Activated CD4-positive, alpha-beta T cell treated with anti-CD3 and anti-CD28 coated beads, Interleukin-2, amount 10 ng/mL, durations not matched to agents 7 days and 5 days (primary cell): Measurements from ENCODE around the gene JAG2. TPM values are rescaled to one million over a fixed set of nuclear protein-coding genes. Genes with fewer than 3 reads are reported as not detected.

Experiments used
- CTCF ChIA-PET: fragments of 350-600 bp; sonication (Branson Sonifier 250); formaldehyde crosslinking; loops from one replicate; lab custom pipeline; 2021; ENCODE audit warnings: antibody characterized with exemption; lab: Charles Lee
- POLR2A ChIA-PET: fragments of 350-600 bp; sonication (Branson Sonifier 250); formaldehyde crosslinking; loops from one replicate; lab custom pipeline; 2021; ENCODE audit warnings: antibody characterized with exemption; lab: Charles Lee
- DNase-seq: peaks from one replicate; pipeline ENCODE4 v3.0.0-alpha.2; 2020
- H3K27ac Mint-ChIP-seq: one replicate; pipeline ENCODE4 v1.8.0; 2021; ENCODE audit warnings: mild to moderate bottlenecking, moderate library complexity, mixed read lengths
- H3K27me3 Mint-ChIP-seq: one replicate; pipeline ENCODE4 v1.8.0; 2021; ENCODE audit warnings: mixed read lengths
- H3K36me3 Mint-ChIP-seq: one replicate; pipeline ENCODE4 v1.8.0; 2021; ENCODE audit warnings: low read depth, mixed read lengths
- H3K4me1 Mint-ChIP-seq: one replicate; pipeline ENCODE4 v1.8.0; 2021; ENCODE audit warnings: mixed read lengths
- H3K4me3 Mint-ChIP-seq: one replicate; pipeline ENCODE4 v1.8.0; 2021; ENCODE audit warnings: mild to moderate bottlenecking, moderate library complexity, mixed read lengths
- H3K9me3 Mint-ChIP-seq: one replicate; pipeline ENCODE4 v1.8.0; 2021; ENCODE audit warnings: mixed read lengths
- total RNA-seq, 2 experiments: library from RNA; stranded (reverse); gene quantifications; one replicate each; pipeline ENCODE4 v1.2.3, GENCODE V29; 2021

JAG2 gene
- total RNA-seq, 2 experiments from 2014 or later, result 1.5 TPM

- no peaks in the 10 kb centered on the region for H3K9me3 Mint-ChIP-seq
- H3K4me3 Mint-ChIP-seq, result no peak overlapping the region
- ChIA-PET POLR2A (no interaction called here), CTCF (interaction anchor here (1.2 to 1.6 kb wide), 2 partner anchors 151 to 289 kb away, joined by 4 to 9 read pairs; no protein-coding TSS in a partner anchor)
- H3K27ac Mint-ChIP-seq, result no peak overlapping the region
- peaks cover 14% of the 10 kb centered on the region for H3K4me1 Mint-ChIP-seq
- peaks cover 22% of the 10 kb centered on the region for H3K27me3 Mint-ChIP-seq
- H3K36me3 Mint-ChIP-seq, result no peaks in the 10 kb centered on the region
- no peak for DNase-seq
Measured at GRCh38 chr14:105200641-105201040, 32.1 kb upstream of the JAG2 start.

- H3K27ac Mint-ChIP-seq, result no peak overlapping the region
- H3K36me3 Mint-ChIP-seq, result no peaks in the 10 kb centered on the region
- H3K27me3 Mint-ChIP-seq, result peaks cover 26% of the 10 kb centered on the region
- CTCF ChIA-PET, result interaction anchor here (0.6 to 0.7 kb wide), 2 partner anchors 10 to 18 kb away, joined by 3 read pairs; no protein-coding TSS in a partner anchor
- H3K4me3 Mint-ChIP-seq, result no peak overlapping the region
- POLR2A ChIA-PET, result no interaction called here
- peaks cover 17% of the 10 kb centered on the region for H3K4me1 Mint-ChIP-seq
- H3K9me3 Mint-ChIP-seq, result no peaks in the 10 kb centered on the region
- no peak for DNase-seq
Measured at GRCh38 chr14:105200074-105200473, 31.5 kb upstream of the JAG2 start.

- Mint-ChIP-seq H3K9me3 (no peaks in the 10 kb centered on the region), H3K27ac (no peak overlapping the region), H3K4me1 (peaks cover 18% of the 10 kb centered on the region), H3K27me3 (peaks cover 26% of the 10 kb centered on the region), H3K4me3 (no peak overlapping the region), H3K36me3 (no peaks in the 10 kb centered on the region)
- no peak for DNase-seq
- ChIA-PET CTCF (no interaction called here), POLR2A (no interaction called here)
Measured at GRCh38 chr14:105199093-105199492, 30.5 kb upstream of the JAG2 start.

- no peaks in the 10 kb centered on the region for H3K9me3 Mint-ChIP-seq
- peaks cover 26% of the 10 kb centered on the region for H3K27me3 Mint-ChIP-seq
- H3K36me3 Mint-ChIP-seq, result no peaks in the 10 kb centered on the region
- H3K4me3 Mint-ChIP-seq, result no peak overlapping the region
- peaks cover 23% of the 10 kb centered on the region for H3K4me1 Mint-ChIP-seq
- no peak overlapping the region for H3K27ac Mint-ChIP-seq
- no peak for DNase-seq
- ChIA-PET CTCF (no interaction called here), POLR2A (no interaction called here)
Measured at GRCh38 chr14:105198588-105198987, 30.0 kb upstream of the JAG2 start.

DNA sequence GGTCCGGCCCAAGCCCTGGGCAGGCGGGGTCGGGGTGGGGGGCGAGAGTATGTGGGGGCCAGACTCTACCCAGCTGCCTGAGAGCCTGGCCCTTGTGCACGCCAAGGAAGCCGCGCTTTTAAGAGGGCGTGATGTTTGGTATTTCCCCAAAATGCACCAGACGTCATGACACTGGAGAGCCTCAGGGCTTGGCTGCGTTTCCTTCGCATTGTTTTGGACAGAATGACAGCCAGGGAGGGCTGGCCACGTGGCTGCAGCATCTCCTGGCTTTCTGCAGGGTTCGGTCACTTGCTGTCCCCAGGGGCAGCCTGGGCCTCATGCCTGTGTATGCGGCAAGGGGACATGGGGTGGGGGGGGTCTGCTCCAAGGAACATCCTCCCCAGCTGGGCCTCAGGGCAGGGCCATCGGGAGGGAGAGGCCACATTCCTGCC, 28.6 kb upstream of the JAG2 start:
- Mint-ChIP-seq H3K27me3 (peaks cover 26% of the 10 kb centered on the region), H3K27ac (no peak overlapping the region), H3K36me3 (no peaks in the 10 kb centered on the region), H3K4me1 (peaks cover 30% of the 10 kb centered on the region), H3K4me3 (no peak overlapping the region), H3K9me3 (no peaks in the 10 kb centered on the region)
- no peak for DNase-seq
- ChIA-PET CTCF (interaction anchor here (0.6 kb wide), 2 partner anchors 14 to 1073 kb away, joined by 3 read pairs; no protein-coding TSS in a partner anchor), POLR2A (no interaction called here)

DNA sequence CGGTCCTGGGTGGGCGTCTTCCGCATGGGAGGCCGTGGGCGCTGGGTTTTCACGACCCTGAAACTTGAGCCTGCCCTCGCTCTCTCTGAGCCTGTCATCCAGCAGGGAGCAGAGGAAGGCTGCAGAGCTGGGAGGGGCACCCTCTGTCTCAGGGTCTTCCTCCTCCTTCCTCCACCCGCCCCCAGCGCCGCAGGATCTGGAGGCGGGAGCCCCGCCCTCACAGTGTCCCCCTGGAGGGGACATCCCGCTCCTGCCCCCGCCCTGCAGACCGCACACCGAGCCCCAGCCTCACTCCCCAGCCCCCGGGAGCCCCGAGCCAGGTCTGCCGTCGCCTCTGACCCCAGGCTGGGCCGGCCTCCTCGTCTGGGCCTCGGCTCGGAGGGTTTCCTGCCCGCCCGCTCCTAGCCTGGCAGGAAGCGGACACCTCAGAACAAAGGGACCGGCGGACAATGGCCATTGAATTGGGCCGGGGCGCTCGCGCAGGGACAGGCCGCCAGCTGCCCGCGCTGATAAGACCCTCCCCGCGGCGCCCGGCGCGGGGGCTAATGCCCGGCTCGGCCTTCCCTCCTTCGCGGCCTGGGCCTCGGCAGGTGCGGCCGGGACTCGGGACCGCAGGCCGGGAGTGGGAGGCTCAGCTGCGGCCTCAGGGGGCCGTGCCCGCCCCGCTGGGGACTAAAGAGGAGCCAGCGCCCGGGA, 27.8 kb upstream of the JAG2 start:
- peaks cover 24% of the 10 kb centered on the region for H3K4me1 Mint-ChIP-seq

GRCh38 chr14:105195522-105196264, 27.1 kb upstream of the JAG2 start:
- Mint-ChIP-seq H3K27ac (no peak overlapping the region), H3K36me3 (no peaks in the 10 kb centered on the region), H3K4me1 (peaks cover 24% of the 10 kb centered on the region), H3K9me3 (no peaks in the 10 kb centered on the region), H3K27me3 (peaks cover 26% of the 10 kb centered on the region), H3K4me3 (no peak overlapping the region)
- DNase-seq, result no peak
- ChIA-PET CTCF (interaction anchor here (1.3 to 1.7 kb wide), 2 partner anchors 13 to 294 kb away, joined by 3 to 5 read pairs; no protein-coding TSS in a partner anchor), POLR2A (no interaction called here)

More for the DNA sequence above, 27.8 kb upstream of the JAG2 start:
- no peak for DNase-seq
- no peaks in the 10 kb centered on the region for H3K9me3 Mint-ChIP-seq
- CTCF ChIA-PET, result interaction anchor here (1.3 kb wide), 1 partner anchor 293 kb away, joined by 3 read pairs; no protein-coding TSS in a partner anchor
- no peaks in the 10 kb centered on the region for H3K36me3 Mint-ChIP-seq
- peaks cover 26% of the 10 kb centered on the region for H3K27me3 Mint-ChIP-seq
- H3K27ac Mint-ChIP-seq, result no peak overlapping the region
- H3K4me3 Mint-ChIP-seq, result no peak overlapping the region
- POLR2A ChIA-PET, result no interaction called here

DNA sequence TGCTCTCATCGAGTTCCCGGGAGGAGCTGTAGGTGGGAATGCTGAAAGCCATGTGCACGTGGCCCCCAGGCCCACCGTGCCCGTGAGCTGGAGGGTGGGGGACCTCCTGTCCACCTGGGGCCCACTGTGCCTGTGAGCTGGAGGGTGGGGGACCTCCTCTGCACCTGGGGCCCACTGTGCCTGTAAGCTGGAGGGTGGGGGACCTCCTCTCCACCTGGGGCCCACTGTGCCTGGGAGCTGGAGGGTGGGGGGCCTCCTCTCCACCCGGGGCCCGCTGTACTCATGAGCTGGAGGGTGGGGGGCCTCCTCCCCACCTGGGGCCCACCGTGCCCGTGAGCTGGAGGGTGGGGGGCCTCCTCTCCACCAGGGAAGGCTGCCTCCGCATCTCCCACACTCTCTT, 26.5 kb upstream of the JAG2 start:
- ChIA-PET CTCF (interaction anchor here (0.5 to 1.7 kb wide), 5 partner anchors 12 to 1750 kb away, joined by 3 to 5 read pairs (median 4); no protein-coding TSS in a partner anchor), POLR2A (no interaction called here)
- DNase-seq, result no peak
- no peaks in the 10 kb centered on the region for H3K9me3 Mint-ChIP-seq
- H3K4me1 Mint-ChIP-seq, result peaks cover 24% of the 10 kb centered on the region
- no peak overlapping the region for H3K27ac Mint-ChIP-seq
- H3K27me3 Mint-ChIP-seq, result peaks cover 26% of the 10 kb centered on the region
- H3K36me3 Mint-ChIP-seq, result no peaks in the 10 kb centered on the region
- H3K4me3 Mint-ChIP-seq, result no peak overlapping the region

GRCh38 chr14:105193916-105194782, 25.6 kb upstream of the JAG2 start:
- H3K4me3 Mint-ChIP-seq, result no peak overlapping the region
- H3K27ac Mint-ChIP-seq, result no peak overlapping the region
- peaks cover 26% of the 10 kb centered on the region for H3K27me3 Mint-ChIP-seq
- no peaks in the 10 kb centered on the region for H3K9me3 Mint-ChIP-seq
- ChIA-PET POLR2A (no interaction called here), CTCF (interaction anchor here (0.5 to 1.7 kb wide), 9 partner anchors 9 to 1749 kb away, joined by 3 to 5 read pairs (median 3); no protein-coding TSS in a partner anchor)
- peak; percentile 52 for DNase-seq
- no peaks in the 10 kb centered on the region for H3K36me3 Mint-ChIP-seq
- peaks cover 24% of the 10 kb centered on the region for H3K4me1 Mint-ChIP-seq

DNA sequence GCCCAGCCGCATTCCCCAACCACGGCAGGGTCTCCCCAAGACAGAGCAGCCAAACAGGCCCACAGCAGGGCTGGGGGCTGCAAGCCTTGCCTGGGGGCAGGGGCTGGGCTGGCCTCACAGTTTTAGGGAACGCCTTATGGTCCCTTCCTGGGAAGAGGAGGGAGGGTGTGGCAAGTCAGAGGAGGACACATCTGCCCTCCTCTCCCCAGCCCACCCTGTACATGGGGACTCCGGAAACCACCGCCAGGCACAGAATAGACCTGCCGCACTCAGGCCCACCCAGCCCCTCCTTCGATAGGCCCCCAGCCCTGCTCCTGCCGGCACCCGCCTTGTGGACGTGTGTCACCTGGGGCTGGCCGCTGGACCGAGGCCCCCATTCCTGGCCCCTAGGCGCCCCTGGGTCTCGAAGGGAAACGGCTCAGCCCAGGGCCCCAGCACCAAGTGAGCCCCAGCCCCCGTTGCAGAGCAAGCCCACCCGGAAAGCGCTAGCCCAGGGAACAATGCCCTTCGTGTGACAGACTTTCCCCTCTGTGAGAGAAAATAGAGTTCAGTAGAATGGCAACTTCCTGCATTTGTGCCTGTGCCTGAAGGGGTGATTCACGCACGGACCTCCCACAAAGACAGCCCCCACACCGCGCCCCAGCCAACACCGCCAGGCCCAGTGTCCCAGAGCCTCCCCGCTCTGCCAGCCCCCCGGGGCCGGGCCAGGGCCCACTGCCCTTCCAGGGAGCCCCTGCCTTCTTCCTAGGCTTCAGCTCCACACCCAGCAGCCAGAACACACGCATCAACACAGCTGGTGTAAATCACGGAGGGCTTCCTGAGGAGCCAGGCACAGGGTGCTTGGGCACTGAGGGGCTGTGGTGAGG, 24.5 kb upstream of the JAG2 start:
- DNase-seq, result no peak
- CTCF ChIA-PET, result interaction anchor here (0.5 to 1.4 kb wide), 4 partner anchors 10 to 659 kb away, joined by 3 to 5 read pairs (median 3); no protein-coding TSS in a partner anchor

DNA sequence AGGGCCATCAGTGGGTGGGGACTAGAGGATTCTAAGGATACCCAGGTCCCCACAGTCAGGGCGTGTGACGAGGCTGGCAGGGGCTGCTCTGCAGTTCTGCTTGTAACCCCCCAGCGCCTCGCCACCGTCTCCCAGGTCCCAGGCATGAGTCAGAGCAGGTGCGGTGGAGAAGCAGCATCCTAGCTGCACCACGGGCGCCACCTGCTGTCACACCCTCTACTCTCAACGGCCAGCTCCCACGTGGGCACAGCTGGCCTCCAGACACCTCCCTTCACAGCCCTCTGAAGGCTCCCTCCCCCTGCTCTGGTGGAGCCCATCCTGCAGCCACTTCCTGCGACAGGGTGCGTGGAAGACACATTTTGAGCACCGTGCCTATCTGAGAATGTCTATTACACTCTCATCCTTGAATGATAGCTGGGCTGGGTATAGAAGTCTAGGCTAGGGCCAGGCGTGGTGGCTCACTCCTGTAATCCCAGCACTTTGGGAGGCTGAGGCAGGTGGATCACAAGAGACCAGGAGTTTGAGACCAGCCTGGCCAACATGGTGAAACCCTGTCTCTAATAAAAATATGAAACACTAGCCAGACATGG, 19.5 kb upstream of the JAG2 start:
- peaks cover 12% of the 10 kb centered on the region for H3K27me3 Mint-ChIP-seq
- H3K4me3 Mint-ChIP-seq, result no peak overlapping the region
- no peak overlapping the region for H3K27ac Mint-ChIP-seq
- no peaks in the 10 kb centered on the region for H3K36me3 Mint-ChIP-seq
- H3K9me3 Mint-ChIP-seq, result peaks cover 8% of the 10 kb centered on the region
- no peak for DNase-seq
- ChIA-PET CTCF (interaction anchor here (0.9 kb wide), 1 partner anchor 23 kb away, joined by 4 read pairs; no protein-coding TSS in a partner anchor), POLR2A (no interaction called here)
- peaks cover 9% of the 10 kb centered on the region for H3K4me1 Mint-ChIP-seq

More for the DNA sequence above, 24.5 kb upstream of the JAG2 start:
- Mint-ChIP-seq H3K4me1 (peaks cover 25% of the 10 kb centered on the region), H3K4me3 (no peak overlapping the region), H3K36me3 (no peaks in the 10 kb centered on the region), H3K27ac (no peak overlapping the region), H3K9me3 (peaks cover 7% of the 10 kb centered on the region), H3K27me3 (peaks cover 22% of the 10 kb centered on the region)
- POLR2A ChIA-PET, result no interaction called here
